ENCODE measurements around the gene SDC3.

SDC3 gene

GRCh38 chr1:30867537-30867936, 41.0 kb downstream of the SDC3 start:
- no peaks in the 10 kb centered on the region for H3K36me3 ChIP-seq
- H3K4me3 ChIP-seq (ENCODE audit: low read depth in 1 of 2, low read length in 1 of 2): no peak overlapping the region
- peaks cover 74% of the 10 kb centered on the region for H3K27me3 ChIP-seq
- no peaks in the 10 kb centered on the region for H3K9me3 ChIP-seq
- TF ChIP-seq CTCF (IDR thresholded peaks at IDR 0.05): no peak
- H3K27ac ChIP-seq: no peak overlapping the region
- H3K4me1 ChIP-seq (ENCODE audit: control insufficient read depth in 1 of 2, insufficient read depth in 1 of 2, low read depth in 1 of 2, low read length in 1 of 2): no peaks in the 10 kb centered on the region

GRCh38 chr1:30866594-30866993, 42.0 kb downstream of the SDC3 start:
- TF ChIP-seq CTCF (IDR thresholded peaks at IDR 0.05): no peak
- Histone ChIP-seq H3K36me3 (no peaks in the 10 kb centered on the region), H3K27me3 (peaks cover 75% of the 10 kb centered on the region), H3K4me1 (ENCODE audit: control insufficient read depth in 1 of 2, insufficient read depth in 1 of 2, low read depth in 1 of 2, low read length in 1 of 2) (no peaks in the 10 kb centered on the region), H3K27ac (no peak overlapping the region), H3K9me3 (no peaks in the 10 kb centered on the region), H3K4me3 (ENCODE audit: low read depth in 1 of 2, low read length in 1 of 2) (no peak overlapping the region)

- no peak for TF ChIP-seq CTCF (IDR thresholded peaks at IDR 0.05)
- Histone ChIP-seq H3K27ac (no peak overlapping the region), H3K4me1 (ENCODE audit: control insufficient read depth in 1 of 2, insufficient read depth in 1 of 2, low read depth in 1 of 2, low read length in 1 of 2) (no peaks in the 10 kb centered on the region), H3K4me3 (ENCODE audit: low read depth in 1 of 2, low read length in 1 of 2) (no peak overlapping the region), H3K9me3 (no peaks in the 10 kb centered on the region), H3K27me3 (peaks cover 86% of the 10 kb centered on the region), H3K36me3 (no peaks in the 10 kb centered on the region)
Measured at GRCh38 chr1:30864681-30865080, 43.9 kb downstream of the SDC3 start.

- H3K36me3 ChIP-seq: no peaks in the 10 kb centered on the region
- no peaks in the 10 kb centered on the region for H3K9me3 ChIP-seq
- H3K27me3 ChIP-seq: peaks cover 88% of the 10 kb centered on the region
- no peaks in the 10 kb centered on the region for H3K4me1 ChIP-seq (ENCODE audit: control insufficient read depth in 1 of 2, insufficient read depth in 1 of 2, low read depth in 1 of 2, low read length in 1 of 2)
- TF ChIP-seq CTCF (IDR thresholded peaks at IDR 0.05): no peak
- H3K4me3 ChIP-seq (ENCODE audit: low read depth in 1 of 2, low read length in 1 of 2): no peak overlapping the region
- no peak overlapping the region for H3K27ac ChIP-seq
Measured at GRCh38 chr1:30863858-30864604, 44.5 kb downstream of the SDC3 start.

- H3K4me1 ChIP-seq (ENCODE audit: control insufficient read depth in 1 of 2, insufficient read depth in 1 of 2, low read depth in 1 of 2, low read length in 1 of 2): no peaks in the 10 kb centered on the region
- no peak overlapping the region for H3K27ac ChIP-seq
- no peak overlapping the region for H3K4me3 ChIP-seq (ENCODE audit: low read depth in 1 of 2, low read length in 1 of 2)
- no peaks in the 10 kb centered on the region for H3K36me3 ChIP-seq
- peaks cover 87% of the 10 kb centered on the region for H3K27me3 ChIP-seq
- no peaks in the 10 kb centered on the region for H3K9me3 ChIP-seq
- TF ChIP-seq CTCF (IDR thresholded peaks at IDR 0.05): no peak
Measured at GRCh38 chr1:30860320-30860652, 48.3 kb downstream of the SDC3 start.
